Lower leg skin (tissue), 3 donors: Measurements from ENCODE around the gene ABL1.

Source experiments
- POLR2A ChIP-seq, 2 donors: fragments of 450-650 bp; IDR thresholded peaks; one replicate each; pipeline ENCODE4 v1.6.1; 2016 to 2017; ENCODE audit warnings: antibody characterized with exemption in 2 of 2, mild to moderate bottlenecking in 1 of 2, moderate library complexity in 1 of 2
- TF ChIP-seq, protein P1 (sequence below), 3 donors: fragments of 450-650 bp; IDR thresholded peaks; one replicate each; pipeline ENCODE4 v1.5.1; 2016; ENCODE audit warnings: antibody characterized with exemption in 3 of 3, mild to moderate bottlenecking in 3 of 3, moderate library complexity in 2 of 3

DNA sequence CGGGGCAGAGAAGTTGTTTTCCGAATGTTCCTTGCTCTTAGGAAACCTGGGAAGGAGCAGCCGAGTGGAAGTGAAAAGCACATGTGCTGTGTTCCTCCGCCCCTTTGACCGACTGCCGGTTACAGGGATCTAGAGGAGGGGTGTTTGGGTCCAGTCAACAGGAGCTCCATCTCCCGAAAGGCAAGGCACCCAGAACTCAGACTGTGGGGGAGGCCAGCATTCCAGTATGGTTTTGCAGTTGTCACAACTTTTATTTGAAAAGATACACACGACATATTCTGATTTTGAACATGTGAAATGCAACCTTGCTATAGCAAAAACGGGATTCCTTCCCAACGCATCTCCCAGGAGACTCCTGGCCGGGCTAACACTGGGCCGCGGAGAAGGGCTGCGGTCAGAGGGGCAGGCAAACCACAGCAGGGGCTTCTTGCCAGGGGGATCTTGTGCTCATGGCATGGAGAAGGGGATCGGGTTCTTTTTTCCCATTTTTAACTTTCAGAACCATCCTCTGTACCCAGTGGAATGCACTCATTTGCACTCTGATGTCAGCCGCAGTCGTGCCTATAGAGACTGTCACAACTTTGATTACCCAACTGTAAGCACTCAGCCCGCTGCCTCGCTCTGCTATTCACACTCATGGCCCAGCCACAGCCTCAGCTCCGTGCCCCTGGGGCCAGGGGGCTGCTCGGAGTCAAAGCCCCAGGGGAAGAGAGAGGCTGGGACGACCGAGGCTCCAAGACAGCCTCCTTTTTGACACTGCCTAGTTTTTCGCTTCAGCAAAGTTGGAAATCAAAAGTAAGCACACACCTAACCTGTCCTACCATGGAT lies 57.6 kb downstream of the ABL1 start:
- TF ChIP-seq, protein P1, sequence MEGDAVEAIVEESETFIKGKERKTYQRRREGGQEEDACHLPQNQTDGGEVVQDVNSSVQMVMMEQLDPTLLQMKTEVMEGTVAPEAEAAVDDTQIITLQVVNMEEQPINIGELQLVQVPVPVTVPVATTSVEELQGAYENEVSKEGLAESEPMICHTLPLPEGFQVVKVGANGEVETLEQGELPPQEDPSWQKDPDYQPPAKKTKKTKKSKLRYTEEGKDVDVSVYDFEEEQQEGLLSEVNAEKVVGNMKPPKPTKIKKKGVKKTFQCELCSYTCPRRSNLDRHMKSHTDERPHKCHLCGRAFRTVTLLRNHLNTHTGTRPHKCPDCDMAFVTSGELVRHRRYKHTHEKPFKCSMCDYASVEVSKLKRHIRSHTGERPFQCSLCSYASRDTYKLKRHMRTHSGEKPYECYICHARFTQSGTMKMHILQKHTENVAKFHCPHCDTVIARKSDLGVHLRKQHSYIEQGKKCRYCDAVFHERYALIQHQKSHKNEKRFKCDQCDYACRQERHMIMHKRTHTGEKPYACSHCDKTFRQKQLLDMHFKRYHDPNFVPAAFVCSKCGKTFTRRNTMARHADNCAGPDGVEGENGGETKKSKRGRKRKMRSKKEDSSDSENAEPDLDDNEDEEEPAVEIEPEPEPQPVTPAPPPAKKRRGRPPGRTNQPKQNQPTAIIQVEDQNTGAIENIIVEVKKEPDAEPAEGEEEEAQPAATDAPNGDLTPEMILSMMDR (IDR thresholded peaks at IDR 0.05) = no peak
- TF ChIP-seq POLR2A (IDR thresholded peaks at IDR 0.05) = no peak
